HT-29 (cell line): Measurements from ENCODE around the gene TNNT3. TPM values are rescaled to one million over a fixed set of nuclear protein-coding genes. Genes with fewer than 3 reads are reported as not detected.
A peak's percentile ranks its signal among the peaks of the same experiment; 100 is the strongest.

Experiments used
- DNase-seq: peaks from one replicate; pipeline ENCODE4 v3.0.0-alpha.2; 2015; ENCODE audit warnings: low spot score
- total RNA-seq: library from RNA; depleted of rRNA; stranded (reverse); fragments of >200 nt; shearing (Covaris generic); gene quantifications from 2 replicates; pipeline ENCODE4 v1.2.3, GENCODE V29; 2014

The TNNT3 gene
- total RNA-seq, 1 experiment from 2014 or later, result not detected

DNA sequence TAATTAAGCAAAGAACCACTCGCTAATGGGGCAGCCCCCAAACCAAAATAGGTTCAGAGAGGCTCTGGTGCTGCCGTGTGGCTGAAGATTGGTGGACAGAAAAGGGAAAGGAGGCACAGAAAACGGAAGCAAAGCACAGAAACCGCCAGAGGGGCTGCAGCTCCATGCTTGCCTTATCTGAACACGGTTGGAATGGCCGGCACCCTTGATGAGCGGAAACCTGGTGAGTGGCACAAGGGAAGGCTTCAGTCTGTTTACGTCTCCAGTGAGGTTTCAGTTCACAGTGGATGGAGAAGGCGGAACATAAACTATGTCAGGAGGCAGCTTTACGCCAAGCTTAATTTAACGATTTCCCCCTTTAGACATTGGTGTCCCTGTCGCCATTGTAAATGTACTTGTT lies 22.6 kb upstream of the TNNT3 start:
- no peak for DNase-seq

DNA sequence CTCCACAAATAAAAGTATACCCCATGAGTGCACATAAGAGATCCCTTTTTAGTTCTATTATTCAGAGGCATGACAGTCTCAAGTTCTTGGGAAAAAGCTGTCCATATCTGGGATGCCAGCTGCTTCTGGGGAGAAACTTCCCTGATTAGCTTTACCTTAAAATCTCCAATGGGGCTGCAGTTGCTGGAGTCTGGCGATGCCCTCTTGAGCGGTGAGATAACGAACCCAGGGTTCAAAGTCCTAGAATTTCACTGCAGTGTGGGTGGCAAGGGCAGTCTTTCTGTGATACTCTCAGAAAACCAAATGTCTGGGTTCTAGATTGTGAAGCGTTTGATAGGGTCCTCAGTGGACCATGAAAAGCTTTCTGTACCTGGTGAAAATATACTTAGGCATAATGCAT lies 20.4 kb upstream of the TNNT3 start:
- no peak for DNase-seq

DNA sequence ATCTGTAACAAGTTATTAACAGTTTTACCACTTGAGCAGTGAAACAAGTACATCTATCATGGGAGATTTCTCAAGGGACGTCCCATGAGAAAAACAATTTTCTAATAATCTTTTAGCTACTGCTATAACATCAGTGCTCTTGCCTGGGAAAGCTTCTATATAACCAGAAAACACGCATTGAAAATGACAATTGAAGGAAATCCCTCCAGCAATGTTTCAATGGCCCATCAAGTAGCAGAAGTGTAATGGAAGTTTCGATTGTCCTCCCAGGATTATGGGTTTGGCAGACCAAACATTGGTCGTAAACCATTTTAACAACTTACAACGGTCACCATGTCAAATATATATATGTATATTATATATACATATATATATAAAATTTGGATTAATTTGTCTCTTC lies 19.8 kb upstream of the TNNT3 start:
- DNase-seq, result no peak

DNA sequence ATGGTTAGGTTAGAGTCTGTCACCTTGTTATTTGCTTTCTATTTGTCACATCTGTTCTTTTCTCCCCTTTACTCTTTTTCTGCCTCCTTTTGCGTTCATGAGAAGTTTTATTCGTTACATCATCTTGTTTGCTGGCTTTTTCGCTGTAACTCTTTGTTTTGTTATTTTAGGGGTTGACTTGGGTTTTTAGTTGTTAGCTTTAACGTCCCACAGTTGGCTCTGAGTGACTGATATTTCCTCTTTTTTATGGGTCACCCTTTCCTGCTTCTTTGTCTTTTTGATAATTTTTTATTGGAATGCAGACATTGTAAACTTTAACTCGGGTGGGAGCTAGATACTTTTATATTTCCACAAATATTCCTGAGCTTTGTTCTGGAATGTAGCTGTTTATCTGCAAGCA lies 13.3 kb upstream of the TNNT3 start:
- DNase-seq, result no peak

DNA sequence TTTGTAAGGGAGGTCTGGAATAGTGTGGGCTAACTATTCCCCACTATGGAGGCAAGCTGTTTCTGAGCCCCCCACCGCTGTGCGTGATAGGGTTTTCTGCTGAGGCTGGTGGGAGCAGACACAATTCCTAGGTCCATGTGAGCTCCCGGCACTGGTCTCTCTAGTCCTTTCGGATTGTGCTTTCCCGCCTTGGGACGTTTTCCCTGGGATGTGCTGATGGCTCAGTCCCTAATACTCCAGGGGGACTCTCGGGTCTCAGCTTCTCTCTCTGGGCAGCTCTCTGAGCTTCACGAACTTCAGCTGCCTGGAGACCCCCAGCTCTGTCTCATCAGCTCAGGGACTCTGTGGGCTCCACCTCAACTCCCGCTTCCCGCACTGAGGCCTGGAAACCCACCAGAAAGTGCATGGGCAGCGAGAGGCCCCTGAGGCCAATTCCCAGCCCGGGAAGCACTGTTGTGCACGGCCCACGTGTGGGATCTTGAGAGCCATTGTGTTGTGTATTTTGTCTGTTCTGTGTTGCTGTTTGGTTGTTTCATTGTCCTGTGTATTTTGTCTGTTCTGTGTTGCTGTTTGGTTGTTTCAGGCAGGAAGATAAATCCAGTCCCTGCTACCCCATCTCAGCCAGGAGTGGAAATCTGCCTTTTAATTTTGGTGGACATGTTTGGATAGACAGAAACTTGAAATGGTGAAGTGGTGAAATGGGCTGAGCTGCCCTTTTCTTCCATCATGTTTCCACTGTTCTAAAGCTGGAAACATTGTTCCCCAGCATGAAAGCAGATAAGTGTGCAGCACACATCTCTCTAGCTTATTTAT lies 12.7 kb upstream of the TNNT3 start:
- no peak for DNase-seq

GRCh38 chr11:1908618-1909017 lies 10.9 kb upstream of the TNNT3 start:
- no peak for DNase-seq

DNA sequence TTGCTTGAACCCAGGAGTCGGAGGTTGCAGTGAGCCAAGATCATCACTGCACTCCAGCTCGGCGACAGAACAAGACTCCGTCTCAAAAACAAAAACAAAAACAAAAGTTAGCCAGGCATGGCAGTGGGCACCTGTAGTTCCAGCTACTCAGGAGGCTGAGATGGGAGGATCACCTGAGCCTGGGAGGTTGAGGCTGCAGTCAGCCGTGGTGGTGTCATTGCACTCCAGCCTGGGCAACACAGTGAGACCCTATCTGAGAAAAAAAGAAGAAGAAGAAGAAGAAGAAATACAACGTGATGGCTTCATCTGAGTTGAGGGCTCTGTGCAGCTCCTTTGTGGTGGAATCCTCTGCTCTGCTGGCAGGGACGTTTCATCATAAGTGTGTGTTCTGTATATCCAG lies 10.0 kb upstream of the TNNT3 start:
- no peak for DNase-seq

- no peak for DNase-seq
These were observed 7.1 kb upstream of the TNNT3 start for GRCh38 chr11:1912289-1912878.

GRCh38 chr11:1913271-1914060 lies 6.0 kb upstream of the TNNT3 start:
- DNase-seq, result no peak

GRCh38 chr11:1915795-1916131 lies 3.7 kb upstream of the TNNT3 start:
- no peak for DNase-seq

DNA sequence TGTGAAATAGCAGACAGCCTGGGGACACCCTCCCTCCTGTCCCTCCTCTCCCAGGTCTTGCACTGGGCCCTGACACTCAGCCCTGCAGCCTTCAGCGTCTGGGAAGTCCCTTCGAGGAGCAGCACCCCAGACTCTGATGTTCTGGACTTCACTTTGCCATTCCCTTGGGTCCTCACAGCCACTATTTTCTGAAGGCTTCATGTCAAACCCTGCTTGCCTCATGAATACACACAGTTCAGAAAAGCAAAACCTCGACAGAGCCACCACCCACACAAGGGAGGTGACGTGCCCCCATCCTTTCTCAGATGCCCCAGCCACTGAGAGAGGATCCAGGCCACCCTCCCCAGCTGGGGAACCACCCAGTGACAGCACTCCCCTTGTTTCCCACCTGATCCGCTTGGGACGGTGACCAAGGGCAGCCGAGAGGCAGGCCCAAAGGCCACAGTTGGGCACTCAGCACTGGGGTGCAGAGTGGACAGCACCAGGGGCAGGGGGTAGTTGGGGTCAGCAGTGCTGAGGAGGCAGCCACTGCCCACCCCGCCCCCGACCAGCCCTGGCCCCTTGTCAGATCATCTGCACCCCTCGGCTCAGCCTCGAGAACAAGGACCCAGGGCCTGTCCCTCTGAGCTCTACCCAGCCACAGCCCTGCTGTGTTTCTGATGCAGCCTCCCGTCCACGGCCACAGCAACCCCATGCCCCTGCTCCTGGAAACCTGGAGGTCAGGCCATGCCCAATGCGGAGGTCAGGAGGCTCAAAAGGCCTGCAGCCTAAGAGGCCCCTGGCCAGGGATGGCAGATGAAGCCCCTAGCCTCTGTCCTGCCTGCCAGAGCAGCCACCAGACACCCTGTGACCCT lies 3.1 kb upstream of the TNNT3 start:
- no peak for DNase-seq

- DNase-seq, result no peak
These were observed 2.4 kb upstream of the TNNT3 start for GRCh38 chr11:1916986-1917522.

DNA sequence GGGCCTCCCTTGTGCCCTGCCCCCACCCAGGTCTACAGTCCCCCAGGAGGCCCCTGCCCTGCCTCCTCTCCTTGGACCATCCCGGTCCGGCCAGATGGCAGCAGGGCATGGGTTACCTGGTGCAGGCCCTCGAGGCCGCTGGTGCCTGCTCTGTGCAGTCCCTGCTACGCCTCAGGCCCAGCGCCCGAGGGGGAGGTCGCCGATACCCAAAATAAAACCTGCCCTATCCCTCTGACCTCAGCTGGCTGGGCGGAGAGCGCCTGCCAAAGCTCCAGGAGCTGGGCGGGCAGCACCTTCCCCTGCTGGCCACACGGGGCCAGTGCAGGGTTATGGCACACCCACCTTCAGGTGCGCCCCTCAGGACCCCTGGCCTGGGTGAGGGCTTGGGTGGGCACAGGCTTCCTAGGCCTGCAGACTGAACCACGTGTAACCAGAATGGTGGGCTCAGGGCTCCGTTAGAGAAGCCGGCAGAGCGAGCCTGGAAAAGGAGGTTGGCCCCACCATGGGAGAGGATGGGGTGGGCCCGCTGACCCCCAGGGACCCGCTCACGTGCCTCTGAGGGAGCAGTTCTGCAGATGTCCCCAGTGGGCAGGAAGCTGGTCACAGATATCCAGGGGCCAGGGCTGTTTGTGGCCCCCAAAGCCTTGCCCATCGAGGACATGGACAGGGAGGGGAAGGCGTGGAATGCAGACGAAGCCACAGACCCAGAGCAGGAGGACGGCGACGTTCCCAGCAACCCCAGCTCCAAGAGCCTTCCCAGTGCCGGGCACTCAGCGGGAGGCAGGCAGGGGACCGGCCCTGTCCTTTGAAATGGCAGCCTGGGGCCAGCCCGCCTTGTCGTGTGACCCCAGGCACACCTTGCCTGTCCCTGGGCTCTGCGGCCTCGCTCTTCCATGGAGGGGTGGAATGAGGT lies 1.7 kb upstream of the TNNT3 start:
- no peak for DNase-seq

DNA sequence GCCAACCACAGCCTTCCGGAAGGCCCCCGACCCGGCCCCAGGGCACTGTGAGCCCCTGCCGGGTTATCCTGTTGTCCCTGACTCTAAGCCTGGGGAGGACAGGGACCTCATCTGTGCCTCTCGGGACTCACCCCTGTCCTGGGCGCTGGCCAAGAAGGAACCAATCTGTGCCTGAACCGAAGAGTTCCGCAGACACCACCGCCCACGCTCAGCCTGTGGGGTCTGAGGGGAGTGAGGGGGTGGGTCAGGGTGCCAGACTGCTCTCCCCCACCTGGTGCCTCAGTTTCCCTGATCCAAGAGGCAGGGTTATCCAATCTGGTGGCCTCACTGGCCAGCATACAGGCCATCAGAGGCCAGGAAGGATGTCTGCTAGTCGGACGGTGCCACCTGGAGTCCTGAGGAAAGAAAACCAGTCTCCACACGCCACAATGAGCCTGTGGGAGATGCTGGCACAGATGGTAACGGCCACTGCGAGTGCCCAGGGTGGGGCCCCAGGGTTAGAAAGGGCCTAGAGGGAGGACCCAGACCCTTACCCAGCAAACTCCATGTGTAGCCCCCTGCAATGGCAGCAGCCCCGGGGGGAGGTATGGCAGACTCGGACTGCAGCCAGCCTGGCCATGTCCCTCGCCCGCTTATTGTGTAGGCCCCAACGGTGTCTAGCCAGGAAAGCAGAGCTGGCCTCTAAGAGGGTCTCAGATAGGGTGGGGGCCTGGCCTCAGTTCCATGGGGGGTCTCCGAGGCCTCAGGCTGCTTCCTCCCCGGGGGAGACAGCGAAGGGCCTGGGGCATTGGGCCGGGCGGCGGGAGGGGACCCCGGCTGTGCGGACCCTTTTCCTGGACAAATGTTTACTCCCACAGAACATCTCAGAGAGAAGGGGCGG lies 827 bp upstream of the TNNT3 start:
- DNase-seq, result peak; percentile 37

DNA sequence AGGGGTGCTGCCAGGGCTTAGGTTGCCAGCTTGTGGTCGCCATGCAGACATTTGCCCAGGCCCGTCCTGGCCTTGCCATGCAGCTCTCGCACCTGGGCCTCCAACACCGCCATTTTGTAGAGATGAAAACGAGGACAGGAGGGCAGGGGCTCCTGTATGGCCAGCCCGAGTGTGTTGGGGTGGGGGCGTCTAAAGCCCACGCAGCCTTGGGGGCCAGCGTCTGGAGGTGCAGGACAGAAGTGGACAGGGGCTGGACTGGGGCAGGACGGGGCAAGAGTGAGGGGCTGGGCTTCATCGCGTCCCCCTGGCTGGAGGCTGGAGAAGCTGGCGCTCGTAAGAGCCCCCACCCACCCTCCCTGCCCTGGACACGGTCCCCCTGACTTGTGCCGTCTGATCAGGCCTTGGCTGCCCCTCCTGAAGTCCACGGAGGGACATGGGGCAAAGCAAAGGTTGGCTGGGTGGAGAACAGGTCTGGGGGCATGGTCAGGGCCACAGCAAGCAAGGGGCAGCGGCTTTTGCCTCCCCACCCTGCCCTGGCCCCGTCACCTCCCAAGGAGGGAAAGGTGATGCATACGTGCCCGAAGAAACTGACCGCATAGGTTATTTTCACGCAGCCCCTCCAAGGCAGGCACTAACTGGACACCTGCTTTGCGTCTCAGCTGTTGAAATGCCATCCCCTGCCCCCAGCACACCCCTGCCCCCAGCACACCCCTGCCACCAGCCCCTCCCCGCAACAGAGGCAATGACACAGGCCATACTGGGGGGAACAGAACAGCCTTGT lies 815 bp downstream of the TNNT3 start:
- no peak for DNase-seq

GRCh38 chr11:1920909-1921573 lies 1.5 kb downstream of the TNNT3 start:
- no peak for DNase-seq

DNA sequence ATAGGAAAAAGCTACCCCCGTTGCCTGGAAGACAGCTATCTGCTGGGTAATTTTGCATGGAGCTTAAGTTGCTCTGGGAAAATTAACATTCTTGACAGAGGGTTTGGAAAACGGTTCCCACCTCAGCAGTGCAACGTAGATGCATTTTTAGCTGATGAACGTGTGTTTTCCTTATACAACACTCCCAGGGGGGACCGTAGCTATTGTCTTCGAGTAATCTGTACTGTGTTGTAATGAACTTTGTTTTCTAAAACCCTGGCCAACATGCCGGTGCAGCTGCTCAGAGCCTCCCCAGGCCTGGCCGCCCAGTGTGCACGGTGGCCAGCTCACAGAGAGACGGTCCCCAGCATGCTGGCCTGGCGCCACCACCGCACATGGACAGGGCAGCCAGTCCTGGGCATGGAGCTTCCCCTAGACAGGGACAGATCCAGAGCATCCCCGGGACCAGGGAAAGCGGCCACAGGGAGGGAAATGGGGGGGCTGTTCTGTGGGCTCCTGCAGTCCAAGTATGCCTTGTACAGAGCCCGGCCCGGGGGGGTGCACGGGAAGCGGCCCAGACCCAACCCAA lies 2.2 kb downstream of the TNNT3 start:
- no peak for DNase-seq
